Measurements from ENCODE around the gene CHRM2.
"Not testable (repeated sequence)": the region's sequence is repeated elsewhere in the genome, so short reads cannot be mapped to it uniquely, and the experiment has no call there.

CHRM2 gene

GRCh38 chr7:136868496-136869000, at the start of gene CHRM2:
Gene CHRM2, plus strand, starts transcription at chr7:136868652. Its CDS starts 146,214 bp downstream, at chr7:137014866.
- DNase-seq (ENCODE audit: insufficient read length, low spot score) = no peak
- FAIRE-seq = no peak

- not testable (repeated sequence) for DNase-seq (ENCODE audit: insufficient read length, low spot score); FAIRE-seq
Observed at GRCh38 chr7:136831398-136831797, 37.1 kb upstream of the CHRM2 start.

- DNase-seq (ENCODE audit: insufficient read length, low spot score) = no peak
- FAIRE-seq = no peak
Observed at GRCh38 chr7:136845899-136846465, 22.5 kb upstream of the CHRM2 start.

GRCh38 chr7:136847858-136848257, 20.6 kb upstream of the CHRM2 start:
- FAIRE-seq (no peak), DNase-seq (ENCODE audit: insufficient read length, low spot score) (no peak)

GRCh38 chr7:136853654-136854053, 14.8 kb upstream of the CHRM2 start:
- DNase-seq (ENCODE audit: insufficient read length, low spot score) (no peak), FAIRE-seq (no peak)

- no peak for FAIRE-seq
- no peak for DNase-seq (ENCODE audit: insufficient read length, low spot score)
Observed at GRCh38 chr7:136857573-136857972, 10.9 kb upstream of the CHRM2 start.

- no peak for FAIRE-seq
- DNase-seq (ENCODE audit: insufficient read length, low spot score) = no peak
Observed at GRCh38 chr7:136859803-136860202, 8.6 kb upstream of the CHRM2 start.

GRCh38 chr7:136865236-136865635, 3.2 kb upstream of the CHRM2 start:
- FAIRE-seq = no peak
- no peak for DNase-seq (ENCODE audit: insufficient read length, low spot score)

GRCh38 chr7:136865777-136866176, 2.7 kb upstream of the CHRM2 start:
- FAIRE-seq (no peak), DNase-seq (ENCODE audit: insufficient read length, low spot score) (no peak)

GRCh38 chr7:136869001-136869961, 829 bp downstream of the CHRM2 start:
- FAIRE-seq (no peak), DNase-seq (ENCODE audit: insufficient read length, low spot score) (no peak)

GRCh38 chr7:136869991-136870865, 1.8 kb downstream of the CHRM2 start:
- FAIRE-seq (no peak), DNase-seq (ENCODE audit: insufficient read length, low spot score) (no peak)

GRCh38 chr7:136870866-136871487, 2.5 kb downstream of the CHRM2 start:
- DNase-seq (ENCODE audit: insufficient read length, low spot score) = no peak
- no peak for FAIRE-seq

GRCh38 chr7:136874393-136875032, 6.1 kb downstream of the CHRM2 start:
- DNase-seq (ENCODE audit: insufficient read length, low spot score) (no peak), FAIRE-seq (no peak)

GRCh38 chr7:136877509-136877908, 9.1 kb downstream of the CHRM2 start:
- no peak for DNase-seq (ENCODE audit: insufficient read length, low spot score)
- no peak for FAIRE-seq

GRCh38 chr7:136877990-136878389, 9.5 kb downstream of the CHRM2 start:
- FAIRE-seq = no peak
- DNase-seq (ENCODE audit: insufficient read length, low spot score) = no peak

GRCh38 chr7:136878878-136879277, 10.4 kb downstream of the CHRM2 start:
- no peak for FAIRE-seq
- DNase-seq (ENCODE audit: insufficient read length, low spot score) = no peak

GRCh38 chr7:136883046-136883445, 14.6 kb downstream of the CHRM2 start:
- no peak for DNase-seq (ENCODE audit: insufficient read length, low spot score)
- no peak for FAIRE-seq

- no peak for DNase-seq (ENCODE audit: insufficient read length, low spot score)
- FAIRE-seq = no peak
Observed at GRCh38 chr7:136884492-136884891, 16.0 kb downstream of the CHRM2 start.

GRCh38 chr7:136887317-136887716, 18.9 kb downstream of the CHRM2 start:
- FAIRE-seq (no peak), DNase-seq (ENCODE audit: insufficient read length, low spot score) (no peak)

- DNase-seq (ENCODE audit: insufficient read length, low spot score) (no peak), FAIRE-seq (no peak)
Observed at GRCh38 chr7:136890399-136890798, 21.9 kb downstream of the CHRM2 start.

Data from HTR-8/SVneo (cell line).